Measurements from ENCODE around the gene HTT. TPM values are rescaled to one million over a fixed set of nuclear protein-coding genes. Genes with fewer than 3 reads are reported as not detected.
A peak's percentile ranks its signal among the peaks of the same experiment; 100 is the strongest.

The HTT gene
- total and polyA plus RNA-seq, 2 of the 13 experiments (the other 11 are each of a cell fraction or from before 2014, with no cell fraction given), result 17.5 to 19.5 TPM

DNA sequence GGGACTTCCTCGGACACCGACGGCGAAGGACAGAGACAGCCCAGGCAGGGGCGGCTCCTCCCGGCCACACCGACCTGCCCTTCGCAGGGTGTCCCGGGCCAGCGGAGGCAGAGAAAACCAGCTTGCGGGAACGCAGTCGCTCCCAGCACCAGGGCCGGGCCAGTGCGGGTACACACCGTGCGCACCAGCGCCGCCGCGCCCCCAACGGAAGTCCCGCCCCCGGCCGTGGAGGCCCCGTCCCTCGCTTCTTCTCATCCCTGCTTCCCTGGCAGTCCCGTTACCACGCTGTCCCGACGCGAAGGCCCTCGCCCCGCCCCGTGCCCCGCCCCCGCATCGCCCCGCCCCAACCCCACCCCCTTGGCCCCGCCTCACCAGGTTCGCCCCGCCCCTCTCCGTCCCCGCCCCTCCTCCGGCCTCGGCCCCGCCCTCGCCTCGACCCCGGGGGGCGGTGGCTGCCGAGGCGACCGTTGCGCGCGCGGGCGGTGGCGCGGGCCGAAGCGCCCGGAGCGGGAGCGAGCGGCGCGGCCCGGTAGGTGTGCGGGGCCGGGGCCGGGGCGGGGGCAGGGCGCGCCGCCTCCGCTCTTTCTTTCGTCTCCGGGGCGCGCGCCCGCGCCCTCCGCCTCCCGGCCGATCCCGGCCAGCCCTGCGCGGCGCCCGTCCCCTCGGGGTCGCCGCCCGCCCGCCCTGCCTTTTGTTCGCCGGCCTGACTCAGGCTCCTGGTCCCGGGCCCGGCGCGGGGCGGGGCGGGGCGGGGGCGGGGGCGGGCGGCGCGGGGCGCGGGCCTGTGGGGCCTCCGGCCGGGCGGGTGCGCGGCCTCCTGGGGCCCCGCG is 218.3 kb downstream of the HTT start, which contains the start of gene RGS12 (continued):
- TF ChIP-seq, protein P1, sequence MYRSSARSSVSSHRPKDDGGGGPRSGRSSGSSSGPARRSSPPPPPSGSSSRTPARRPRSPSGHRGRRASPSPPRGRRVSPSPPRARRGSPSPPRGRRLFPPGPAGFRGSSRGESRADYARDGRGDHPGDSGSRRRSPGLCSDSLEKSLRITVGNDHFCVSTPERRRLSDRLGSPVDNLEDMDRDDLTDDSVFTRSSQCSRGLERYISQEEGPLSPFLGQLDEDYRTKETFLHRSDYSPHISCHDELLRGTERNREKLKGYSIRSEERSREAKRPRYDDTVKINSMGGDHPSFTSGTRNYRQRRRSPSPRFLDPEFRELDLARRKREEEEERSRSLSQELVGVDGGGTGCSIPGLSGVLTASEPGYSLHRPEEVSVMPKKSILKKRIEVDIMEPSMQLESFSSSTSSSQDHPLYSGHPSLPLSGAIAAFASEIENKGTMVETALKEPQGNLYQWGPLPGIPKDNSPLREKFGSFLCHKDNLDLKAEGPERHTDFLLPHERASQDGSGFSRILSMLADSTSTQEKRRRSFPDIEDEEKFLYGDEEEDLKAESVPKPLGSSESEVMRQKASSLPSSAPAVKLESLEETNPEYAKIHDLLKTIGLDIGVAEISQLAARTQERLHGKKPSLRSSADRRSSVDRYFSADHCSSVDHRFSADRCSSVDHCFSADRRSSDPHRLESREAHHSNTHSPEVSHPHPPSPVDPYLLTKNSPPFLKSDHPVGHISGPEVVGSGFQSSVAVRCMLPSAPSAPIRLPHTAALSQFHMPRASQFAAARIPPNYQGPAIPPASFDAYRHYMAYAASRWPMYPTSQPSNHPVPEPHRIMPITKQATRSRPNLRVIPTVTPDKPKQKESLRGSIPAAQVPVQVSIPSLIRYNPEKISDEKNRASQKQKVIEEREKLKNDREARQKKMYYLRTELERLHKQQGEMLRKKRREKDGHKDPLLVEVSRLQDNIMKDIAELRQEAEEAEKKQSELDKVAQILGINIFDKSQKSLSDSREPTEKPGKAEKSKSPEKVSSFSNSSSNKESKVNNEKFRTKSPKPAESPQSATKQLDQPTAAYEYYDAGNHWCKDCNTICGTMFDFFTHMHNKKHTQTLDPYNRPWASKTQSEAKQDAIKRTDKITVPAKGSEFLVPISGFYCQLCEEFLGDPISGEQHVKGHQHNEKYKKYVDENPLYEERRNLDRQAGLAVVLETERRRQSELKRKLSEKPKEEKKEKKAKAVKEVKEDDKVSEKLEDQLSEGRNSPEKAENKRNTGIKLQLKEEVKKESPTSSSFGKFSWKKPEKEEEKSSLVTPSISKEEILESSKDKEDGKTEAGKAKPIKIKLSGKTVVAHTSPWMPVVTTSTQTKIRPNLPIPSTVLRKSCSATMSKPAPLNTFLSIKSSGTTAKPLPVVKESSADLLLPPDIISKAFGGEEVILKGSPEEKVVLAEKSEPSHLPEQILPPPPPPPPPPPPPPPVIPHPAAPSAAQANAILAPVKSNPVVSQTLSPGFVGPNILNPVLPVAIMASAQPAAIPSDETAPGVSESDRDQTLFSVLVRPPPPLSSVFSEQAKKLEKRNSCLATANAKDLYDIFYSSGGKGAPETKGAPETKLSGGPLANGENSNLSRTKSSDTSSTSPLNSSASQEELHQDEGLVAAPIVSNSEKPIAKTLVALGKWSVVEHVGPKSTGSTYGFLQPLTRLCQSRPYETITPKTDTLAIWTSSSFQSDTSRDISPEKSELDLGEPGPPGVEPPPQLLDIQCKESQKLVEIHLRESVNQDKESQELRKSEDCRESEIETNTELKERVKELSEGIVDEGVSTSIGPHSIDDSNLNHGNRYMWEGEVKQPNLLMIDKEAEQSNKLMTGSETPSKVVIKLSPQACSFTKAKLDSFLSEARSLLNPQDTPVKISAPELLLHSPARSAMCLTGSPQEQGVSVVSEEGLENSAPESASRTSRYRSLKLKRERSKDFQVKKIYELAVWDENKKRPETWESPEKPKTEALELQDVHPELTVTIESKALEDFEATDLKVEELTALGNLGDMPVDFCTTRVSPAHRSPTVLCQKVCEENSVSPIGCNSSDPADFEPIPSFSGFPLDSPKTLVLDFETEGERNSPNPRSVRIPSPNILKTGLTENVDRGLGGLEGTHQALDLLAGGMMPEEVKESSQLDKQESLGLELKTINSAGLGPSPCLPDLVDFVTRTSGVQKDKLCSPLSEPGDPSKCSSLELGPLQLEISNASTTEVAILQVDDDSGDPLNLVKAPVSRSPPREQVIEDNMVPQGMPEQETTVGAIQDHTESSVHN (CRISPR knock-in tag; IDR thresholded peaks at IDR 0.05), result no peak
- TF ChIP-seq HOXA7 (CRISPR knock-in tag; IDR thresholded peaks at IDR 0.05), result no peak
- TF ChIP-seq ZNF326 (CRISPR knock-in tag; IDR thresholded peaks at IDR 0.05; ENCODE audit: borderline replicate concordance), result peak; percentile 93
- TF ChIP-seq, protein P2, sequence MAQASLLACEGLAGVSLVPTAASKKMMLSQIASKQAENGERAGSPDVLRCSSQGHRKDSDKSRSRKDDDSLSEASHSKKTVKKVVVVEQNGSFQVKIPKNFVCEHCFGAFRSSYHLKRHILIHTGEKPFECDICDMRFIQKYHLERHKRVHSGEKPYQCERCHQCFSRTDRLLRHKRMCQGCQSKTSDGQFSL (CRISPR knock-in tag; IDR thresholded peaks at IDR 0.05), result 0 out of 2 replicates have a peak, but pooled peaks have one; percentile 22
- TF ChIP-seq SRF (IDR thresholded peaks at IDR 0.05; ENCODE audit: low read depth, low read length), result no peak
- TF ChIP-seq, protein P3, sequence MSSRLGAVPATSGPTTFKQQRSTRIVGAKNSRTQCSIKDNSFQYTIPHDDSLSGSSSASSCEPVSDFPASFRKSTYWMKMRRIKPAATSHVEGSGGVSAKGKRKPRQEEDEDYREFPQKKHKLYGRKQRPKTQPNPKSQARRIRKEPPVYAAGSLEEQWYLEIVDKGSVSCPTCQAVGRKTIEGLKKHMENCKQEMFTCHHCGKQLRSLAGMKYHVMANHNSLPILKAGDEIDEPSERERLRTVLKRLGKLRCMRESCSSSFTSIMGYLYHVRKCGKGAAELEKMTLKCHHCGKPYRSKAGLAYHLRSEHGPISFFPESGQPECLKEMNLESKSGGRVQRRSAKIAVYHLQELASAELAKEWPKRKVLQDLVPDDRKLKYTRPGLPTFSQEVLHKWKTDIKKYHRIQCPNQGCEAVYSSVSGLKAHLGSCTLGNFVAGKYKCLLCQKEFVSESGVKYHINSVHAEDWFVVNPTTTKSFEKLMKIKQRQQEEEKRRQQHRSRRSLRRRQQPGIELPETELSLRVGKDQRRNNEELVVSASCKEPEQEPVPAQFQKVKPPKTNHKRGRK (CRISPR knock-in tag; IDR thresholded peaks at IDR 0.05), result no peak
- TF ChIP-seq, protein P4, sequence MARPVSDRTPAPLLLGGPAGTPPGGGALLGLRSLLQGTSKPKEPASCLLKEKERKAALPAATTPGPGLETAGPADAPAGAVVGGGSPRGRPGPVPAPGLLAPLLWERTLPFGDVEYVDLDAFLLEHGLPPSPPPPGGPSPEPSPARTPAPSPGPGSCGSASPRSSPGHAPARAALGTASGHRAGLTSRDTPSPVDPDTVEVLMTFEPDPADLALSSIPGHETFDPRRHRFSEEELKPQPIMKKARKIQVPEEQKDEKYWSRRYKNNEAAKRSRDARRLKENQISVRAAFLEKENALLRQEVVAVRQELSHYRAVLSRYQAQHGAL (CRISPR knock-in tag; IDR thresholded peaks at IDR 0.05; ENCODE audit: not compliant biosample characterization), result no peak
- no peak for TF ChIP-seq ZNF652 (CRISPR knock-in tag; IDR thresholded peaks at IDR 0.05; ENCODE audit: borderline replicate concordance, low read depth)
- TF ChIP-seq GABPA (IDR thresholded peaks at IDR 0.05; ENCODE audit: low read depth, low read length), result no peak
- TF ChIP-seq GABPA (CRISPR knock-in tag; IDR thresholded peaks at IDR 0.05; ENCODE audit: low read depth), result peak; percentile 85
- no peak for TF ChIP-seq NFIB (CRISPR knock-in tag; IDR thresholded peaks at IDR 0.05; ENCODE audit: borderline replicate concordance)
- no peak for TF ChIP-seq DNMT1 (CRISPR knock-in tag; IDR thresholded peaks at IDR 0.05)
- TF ChIP-seq RCOR2 (CRISPR knock-in tag; IDR thresholded peaks at IDR 0.05), result no peak
- TF ChIP-seq, protein P5, sequence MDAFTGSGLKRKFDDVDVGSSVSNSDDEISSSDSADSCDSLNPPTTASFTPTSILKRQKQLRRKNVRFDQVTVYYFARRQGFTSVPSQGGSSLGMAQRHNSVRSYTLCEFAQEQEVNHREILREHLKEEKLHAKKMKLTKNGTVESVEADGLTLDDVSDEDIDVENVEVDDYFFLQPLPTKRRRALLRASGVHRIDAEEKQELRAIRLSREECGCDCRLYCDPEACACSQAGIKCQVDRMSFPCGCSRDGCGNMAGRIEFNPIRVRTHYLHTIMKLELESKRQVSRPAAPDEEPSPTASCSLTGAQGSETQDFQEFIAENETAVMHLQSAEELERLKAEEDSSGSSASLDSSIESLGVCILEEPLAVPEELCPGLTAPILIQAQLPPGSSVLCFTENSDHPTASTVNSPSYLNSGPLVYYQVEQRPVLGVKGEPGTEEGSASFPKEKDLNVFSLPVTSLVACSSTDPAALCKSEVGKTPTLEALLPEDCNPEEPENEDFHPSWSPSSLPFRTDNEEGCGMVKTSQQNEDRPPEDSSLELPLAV (CRISPR knock-in tag; conservative IDR thresholded peaks at IDR 0.05; ENCODE audit: low read depth), result no peak
- TF ChIP-seq SOX6 (IDR thresholded peaks at IDR 0.05), result no peak
- peak; percentile 58 for TF ChIP-seq SOX6 (CRISPR knock-in tag; IDR thresholded peaks at IDR 0.05)
- TF ChIP-seq FOXJ3 (CRISPR knock-in tag; IDR thresholded peaks at IDR 0.05; ENCODE audit: borderline replicate concordance), result no peak

Data from HepG2 (cell line).